ENCODE results near the gene ZBTB24. TPM values are rescaled to one million over a fixed set of nuclear protein-coding genes. Genes with fewer than 3 reads are reported as not detected.
A peak's percentile ranks its signal among the peaks of the same experiment; 100 is the strongest.

ZBTB24 gene
- total and polyA plus RNA-seq, 2 of the 13 experiments (the other 11 are each of a cell fraction or from before 2014, with no cell fraction given), result 1.5 to 6.2 TPM

- peak overlapping the region; percentile 64 to 92 (median 90); a peak in 5 of 6 replicates for H3K4me3 ChIP-seq (replicated peaks in 1 of 3; ENCODE audit: insufficient read depth in 1 of 3, low read depth in 2 of 3, low read length in 3 of 3)
- no peaks in the 10 kb centered on the region for H4K20me1 ChIP-seq (ENCODE audit: insufficient read depth, low read length)
- 22% methylated on average over 18 of the region's 48 CpGs for WGBS (ENCODE audit: low lambda C conversion rate)
- peak; percentile 40 for ATAC-seq
- peak overlapping the region; percentile 78 for H3K4me2 ChIP-seq (ENCODE audit: low read depth, low read length)
- intact Hi-C loops (cut with micrococcal nuclease; ENCODE audit: unreplicated experiment), result loop anchor here (1.0 to 5.0 kb wide), 2 partner anchors 13 to 267 kb away; no protein-coding TSS in a partner anchor
- ChIA-PET CTCF (ENCODE audit: low intra/inter-chr PET ratio, low total read pairs) (no interaction called here), POLR2A (interaction anchor here (5.4 kb wide), 1 partner anchor 13 kb away, joined by 22 read pairs; the partner anchor contains the start of genes PPIL6 and SMPD2)
- H2AFZ ChIP-seq (ENCODE audit: low read length), result no peak overlapping the region
- H3K9ac ChIP-seq (ENCODE audit: insufficient read depth, low read depth, low read length), result peak overlapping the region; percentile 64
- in situ Hi-C loops (cut with HindIII; ENCODE audit: extremely low pct_ligation_motif_present, low pct_unique_long_range_greater_than_20kb), result no loop called here
- no peak for DNase-seq (ENCODE audit: low spot score)
- H3K4me1 ChIP-seq (ENCODE audit: insufficient read depth, low read length), result peaks cover 20% of the 10 kb centered on the region
- no peaks in the 10 kb centered on the region for H3K27me3 ChIP-seq (ENCODE audit: control insufficient read depth in 1 of 2, insufficient read depth in 2 of 2, low read length in 2 of 2)
- no peak for FAIRE-seq
- no peaks in the 10 kb centered on the region for H3K9me3 ChIP-seq (ENCODE audit: low read length)
- H3K36me3 ChIP-seq (replicated peaks in 1 of 2; ENCODE audit: control insufficient read depth in 1 of 2, insufficient read depth in 2 of 2, low read length in 2 of 2), result no peaks in the 10 kb centered on the region; a peak in 1 of 5 replicates
- BruUV-seq (replicated peaks), result no TSS peak
- H3K27ac ChIP-seq (ENCODE audit: extremely low read length, insufficient read depth, low read length), result no peak overlapping the region
- H3K79me2 ChIP-seq (ENCODE audit: insufficient read depth, low read length), result no peaks in the 10 kb centered on the region
- TF ChIP-seq DR1 (CRISPR knock-in tag; IDR thresholded peaks at IDR 0.05) (no peak), MAX (IDR thresholded peaks at IDR 0.05) (peak; percentile 32; the same call in 1 of the 2 replicates), KDM3A (CRISPR knock-in tag; IDR thresholded peaks at IDR 0.05; ENCODE audit: low read depth) (0 out of 2 replicates have a peak, but pooled peaks have one; percentile 0), SOX6 (IDR thresholded peaks at IDR 0.05) (no peak), SOX6 (CRISPR knock-in tag; IDR thresholded peaks at IDR 0.05) (no peak), ARHGAP35 (CRISPR knock-in tag; IDR thresholded peaks at IDR 0.05; ENCODE audit: borderline replicate concordance) (no peak), HNRNPLL (IDR thresholded peaks at IDR 0.05; ENCODE audit: low read depth, low read length, poor library complexity, severe bottlenecking) (peak; percentile 13), ZNF574 (CRISPR knock-in tag; IDR thresholded peaks at IDR 0.05) (0 out of 2 replicates have a peak, but pooled peaks have one; percentile 16), KLF11 (CRISPR knock-in tag; IDR thresholded peaks at IDR 0.05) (no peak), THAP11 (CRISPR knock-in tag; IDR thresholded peaks at IDR 0.05) (no peak), ZFY (CRISPR knock-in tag; IDR thresholded peaks at IDR 0.05) (no peak), KDM2A (CRISPR knock-in tag; IDR thresholded peaks at IDR 0.05; ENCODE audit: borderline replicate concordance, low read depth) (0 out of 2 replicates have a peak, but pooled peaks have one; percentile 18), ZNF710 (CRISPR knock-in tag; IDR thresholded peaks at IDR 0.05; ENCODE audit: borderline replicate concordance) (peak; percentile 46; the same call in 1 of the 2 replicates), IRF1 (CRISPR knock-in tag; IDR thresholded peaks at IDR 0.05; ENCODE audit: low read depth) (no peak), SP1 (IDR thresholded peaks at IDR 0.05) (no peak), SP1 (CRISPR knock-in tag; IDR thresholded peaks at IDR 0.05) (no peak), HDAC1 (CRISPR knock-in tag; IDR thresholded peaks at IDR 0.05) (peak; percentile 13), ZNF160 (CRISPR knock-in tag; IDR thresholded peaks at IDR 0.05) (no peak), TOE1 (CRISPR knock-in tag; IDR thresholded peaks at IDR 0.05) (no peak)
Observed at GRCh38 chr6:109454496-109455436, 28.3 kb downstream of the ZBTB24 start.
